HG03469 (cell line): Measurements from ENCODE around the gene SEMA3C.

Experiments
- ATAC-seq: cut with Tn5 transposase; IDR thresholded peaks from one replicate; pipeline ENCODE4 v1.9.1; 2021; ENCODE audit warnings: mild to moderate bottlenecking, moderate library complexity, moderate number of reproducible peaks; ENCODE audit not compliant: unreplicated experiment

Gene SEMA3C

GRCh38 chr7:80890426-80891258, 28.2 kb downstream of the SEMA3C start:
- ATAC-seq = no peak

GRCh38 chr7:80889525-80889924, 29.3 kb downstream of the SEMA3C start:
- no peak for ATAC-seq

DNA sequence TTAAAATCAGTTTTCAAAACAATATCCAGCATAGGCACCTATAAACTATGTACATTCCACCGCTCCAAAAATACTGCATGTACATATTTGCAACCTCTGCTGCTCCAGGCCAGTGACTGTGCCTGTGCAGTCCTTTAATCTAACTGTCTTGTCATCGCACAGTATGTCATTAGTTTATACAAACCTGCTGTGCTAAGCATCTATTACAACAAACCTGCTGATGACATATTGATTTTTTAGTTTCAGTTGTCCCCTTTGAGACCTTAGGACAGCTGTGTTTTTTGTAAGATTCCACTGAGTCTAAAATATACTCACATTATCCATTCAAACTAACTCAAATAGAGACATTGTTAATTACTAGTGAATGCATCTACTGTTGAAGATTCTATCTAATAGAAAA, 33.1 kb downstream of the SEMA3C start:
- no peak for ATAC-seq

DNA sequence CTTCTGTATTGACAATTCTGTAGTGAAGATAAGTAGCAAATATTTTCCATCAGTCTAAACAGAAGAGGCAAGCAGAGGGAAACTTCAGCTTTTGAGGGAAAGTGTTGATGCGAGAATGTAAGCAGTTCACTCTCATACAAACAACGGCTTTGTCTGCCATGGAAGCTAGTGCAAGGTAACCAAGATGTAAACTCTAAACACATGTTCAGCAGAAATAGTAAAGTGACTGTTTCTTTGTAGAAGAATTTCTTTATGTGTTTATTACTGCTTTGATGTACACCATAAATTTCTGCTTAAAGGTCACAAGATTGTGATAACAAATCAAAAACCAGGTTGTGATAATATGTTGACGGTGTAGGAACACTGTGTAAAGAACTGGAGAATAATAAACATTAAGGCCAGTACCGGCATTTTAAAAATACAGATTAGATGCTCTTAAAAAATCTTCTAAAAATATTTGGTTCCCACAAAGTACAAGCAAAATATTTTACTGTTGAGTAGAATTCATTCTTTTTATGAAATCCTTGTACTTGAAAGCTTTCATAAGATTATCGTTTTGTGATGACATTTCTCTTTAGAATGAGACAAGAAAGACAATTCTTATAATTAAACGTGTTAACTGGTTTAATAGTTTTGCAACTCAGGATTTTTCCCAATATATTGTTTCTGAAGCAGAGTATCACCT, 34.2 kb downstream of the SEMA3C start:
- ATAC-seq = no peak

DNA sequence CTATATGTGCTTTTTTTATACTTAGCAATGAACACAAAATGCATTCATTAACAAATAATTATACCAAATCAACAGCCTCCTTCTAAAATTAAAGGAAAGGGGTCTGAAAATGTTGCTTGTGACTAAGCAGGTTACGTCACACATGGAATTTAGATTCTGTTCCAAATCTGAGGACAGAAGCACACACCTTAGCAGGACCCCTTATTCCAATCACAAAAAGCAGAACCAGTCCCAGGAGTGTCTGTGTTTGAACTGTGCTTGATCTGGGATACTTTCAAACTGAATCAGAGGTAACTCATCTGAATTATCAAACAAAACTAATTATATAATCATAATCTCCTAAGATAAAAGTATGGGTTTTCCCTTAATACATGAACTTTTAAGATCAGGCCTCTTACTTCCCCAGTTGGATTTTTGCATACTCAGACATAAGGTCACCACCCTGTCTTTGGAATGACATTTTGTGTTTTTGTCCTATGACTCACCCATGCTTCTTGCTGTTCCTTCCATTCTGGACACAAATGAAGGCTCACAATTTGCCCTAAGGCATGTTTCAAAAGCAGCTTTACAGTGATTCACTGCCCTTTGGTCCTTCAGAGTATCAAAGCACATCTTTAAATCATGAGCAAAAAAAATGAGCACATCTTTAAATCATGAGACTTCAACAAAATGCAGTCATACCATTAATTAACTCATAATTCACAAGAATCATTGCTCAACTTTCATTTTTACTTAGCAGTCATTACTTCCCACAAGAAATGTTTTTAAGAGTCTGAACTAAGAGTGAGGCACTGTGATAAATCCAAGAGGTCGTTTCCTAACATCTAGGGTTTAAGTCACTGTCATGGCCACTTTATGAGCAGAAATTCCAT, 35.5 kb downstream of the SEMA3C start:
- no peak for ATAC-seq

DNA sequence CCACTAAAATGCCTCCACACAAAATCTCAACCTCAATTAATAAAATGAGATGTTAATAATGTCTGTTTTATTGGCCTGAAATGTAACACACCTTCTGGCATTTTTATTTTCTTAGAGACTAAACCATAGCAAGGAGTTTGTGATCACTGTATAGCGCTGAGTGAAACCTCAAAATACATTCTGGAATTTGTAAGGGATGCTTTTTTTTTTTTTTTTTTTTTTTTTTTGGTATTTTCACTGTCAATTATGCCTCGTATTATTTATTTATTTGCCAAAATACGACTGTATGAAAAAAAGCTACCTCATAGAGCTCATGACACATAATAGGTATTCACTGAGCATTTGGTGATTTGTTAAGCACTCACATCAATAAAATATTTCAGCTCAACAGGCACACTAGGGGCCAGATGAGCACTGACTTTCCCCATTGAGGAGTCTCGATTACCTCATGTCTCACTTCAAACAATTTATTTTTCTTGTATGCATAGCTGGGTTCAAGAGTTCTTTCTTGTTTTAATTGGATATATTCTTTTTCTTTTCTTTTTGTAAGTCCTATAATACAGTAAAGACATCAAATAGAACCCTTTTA, 36.5 kb downstream of the SEMA3C start:
- no peak for ATAC-seq

DNA sequence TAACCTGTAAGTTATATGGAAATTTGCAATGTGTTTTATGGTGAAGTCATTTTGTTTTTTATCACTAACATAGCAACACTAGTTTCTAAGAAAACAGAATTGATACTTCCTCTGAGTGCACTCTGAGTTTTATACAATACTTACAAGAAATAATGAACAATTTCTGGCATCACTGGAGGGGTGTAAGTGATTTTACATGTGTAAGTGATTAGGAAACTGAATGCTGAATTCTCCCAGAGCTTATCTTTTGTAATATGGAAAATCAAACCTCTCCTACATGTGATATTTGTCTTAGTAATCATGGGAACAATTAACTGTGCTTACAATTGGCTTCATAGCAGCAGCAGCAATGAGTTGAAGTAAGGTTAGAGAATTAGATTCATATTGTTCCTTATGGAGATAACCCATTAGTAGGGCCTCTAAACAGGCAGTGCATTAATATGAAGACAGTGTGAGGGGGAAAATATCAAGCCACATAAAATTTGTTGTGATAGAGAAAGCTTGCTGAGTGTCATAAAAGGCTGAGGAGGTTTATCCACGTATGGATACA, 37.4 kb downstream of the SEMA3C start:
- no peak for ATAC-seq

DNA sequence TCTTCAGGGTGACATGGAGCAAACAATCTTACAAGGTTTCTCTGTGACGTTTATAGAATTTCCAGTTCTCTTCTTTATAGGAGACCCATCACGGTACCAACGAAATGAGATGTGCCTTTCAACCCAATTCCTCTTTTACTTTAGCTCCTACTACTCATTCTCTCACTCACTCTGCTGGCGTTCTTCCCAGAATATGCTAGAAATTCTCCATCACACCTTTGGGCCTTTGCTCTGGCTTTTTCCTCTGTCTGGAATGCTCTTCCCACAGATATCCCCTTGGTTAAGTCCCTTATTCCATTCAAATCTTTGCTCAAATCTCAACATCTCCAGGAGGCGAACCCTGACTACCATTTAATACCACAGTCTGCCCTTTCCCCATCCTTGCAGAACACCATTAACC, 39.0 kb downstream of the SEMA3C start:
- ATAC-seq = no peak

DNA sequence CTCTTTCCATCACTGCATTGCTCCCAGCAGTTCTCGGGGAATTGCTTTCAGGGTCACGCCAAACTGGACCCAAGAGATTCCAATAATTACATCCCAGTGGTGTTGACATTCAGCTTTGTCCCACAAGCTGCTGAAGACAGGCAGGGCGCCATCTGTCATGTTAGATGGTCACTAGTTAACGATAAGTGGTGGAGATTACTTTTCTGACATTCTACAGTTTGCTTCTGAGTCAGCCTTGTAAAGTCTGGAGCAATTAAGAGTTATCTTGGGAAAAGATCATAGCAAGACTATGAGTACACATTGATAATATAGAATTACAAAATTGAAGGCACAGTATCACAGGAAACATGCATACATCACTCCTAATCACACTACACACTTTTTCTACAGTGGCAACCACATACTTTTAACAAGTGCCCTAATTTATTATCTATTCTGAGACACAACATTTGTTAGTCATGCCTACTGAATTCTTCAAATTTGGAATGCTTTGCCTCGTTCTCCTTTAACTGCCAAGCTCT, 41.9 kb downstream of the SEMA3C start:
- ATAC-seq = no peak

GRCh38 chr7:80875537-80876120, 43.2 kb downstream of the SEMA3C start:
- no peak for ATAC-seq

DNA sequence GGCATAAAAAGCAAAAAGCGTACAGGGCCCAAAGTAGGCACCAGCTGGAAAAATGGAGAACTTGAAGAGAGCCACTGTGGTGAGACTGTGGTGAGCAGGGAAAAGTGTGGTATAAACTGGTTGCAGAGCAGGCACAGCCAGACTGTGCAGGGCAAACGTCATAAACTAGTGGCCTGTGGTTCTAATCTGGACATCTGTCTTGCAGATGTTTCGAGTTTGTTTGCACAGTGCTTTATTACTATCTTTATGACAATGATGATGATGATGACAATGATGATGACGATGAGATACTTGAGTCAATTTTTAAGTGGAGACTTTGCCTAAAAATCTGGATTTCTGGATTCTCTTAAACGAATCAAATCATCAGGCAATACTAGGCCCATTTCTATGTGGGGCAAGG, 45.7 kb downstream of the SEMA3C start:
- ATAC-seq = no peak

- ATAC-seq = no peak
Observed at GRCh38 chr7:80871228-80871627, 47.6 kb downstream of the SEMA3C start.

DNA sequence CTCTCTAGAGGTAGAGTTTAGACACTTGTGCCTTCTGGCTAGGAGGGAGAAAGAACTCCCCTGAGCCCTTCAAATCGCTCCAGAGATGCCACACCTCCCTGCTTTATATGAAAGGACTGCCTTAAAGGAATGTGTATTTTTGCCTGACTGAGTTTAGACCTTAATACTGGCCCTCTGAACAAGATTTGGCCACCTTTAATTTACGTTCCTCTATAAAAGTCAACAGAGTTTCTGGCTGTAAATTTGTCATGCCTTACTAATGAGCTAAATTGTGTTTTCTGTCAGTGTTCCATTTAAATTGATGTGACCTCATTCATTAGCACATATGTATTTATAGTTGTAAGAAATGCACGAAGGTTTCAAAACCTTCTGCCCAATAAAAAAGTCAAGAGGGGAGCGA, 48.0 kb downstream of the SEMA3C start:
- ATAC-seq = no peak

- ATAC-seq = no peak
Observed at GRCh38 chr7:80869821-80870751, 48.8 kb downstream of the SEMA3C start.

GRCh38 chr7:80869106-80869784, 49.6 kb downstream of the SEMA3C start:
- ATAC-seq = no peak

GRCh38 chr7:80868566-80868965, 50.3 kb downstream of the SEMA3C start:
- no peak for ATAC-seq

- no peak for ATAC-seq
Observed at GRCh38 chr7:80860554-80860953, 58.3 kb downstream of the SEMA3C start.

GRCh38 chr7:80859272-80859970, 59.4 kb downstream of the SEMA3C start:
- no peak for ATAC-seq
